Measurements from ENCODE around the gene PLXNA4.

- TF ChIP-seq CTCF (conservative IDR thresholded peaks at IDR 0.05; ENCODE audit: low read depth, low read length) (no peak), EZH2 (IDR thresholded peaks at IDR 0.05; ENCODE audit: borderline replicate concordance, low read depth, low read length, poor library complexity, severe bottlenecking) (no peak)
Measured at GRCh38 chr7:132371948-132372347, 204.3 kb downstream of the PLXNA4 start.

All from A673 (cell line).